ENCODE results near the gene NDUFV1.
"Not testable (repeated sequence)": the region's sequence is repeated elsewhere in the genome, so short reads cannot be mapped to it uniquely, and the experiment has no call there.

Gene NDUFV1

GRCh38 chr11:67659651-67660165 is 53.0 kb downstream of the NDUFV1 start:
- DNase-seq, result not testable (repeated sequence)

GRCh38 chr11:67660752-67661151 is 54.0 kb downstream of the NDUFV1 start:
- not testable (repeated sequence) for DNase-seq

Measured in activated gamma-delta T cell (primary cell).